ENCODE measurements around the gene CDC26. TPM values are rescaled to one million over a fixed set of nuclear protein-coding genes. Genes with fewer than 3 reads are reported as not detected.

CDC26 gene
- total and polyA plus RNA-seq, 2 experiments from 2014 or later = 39.8 to 77.2 TPM

GRCh38 chr9:113258282-113258681 is 17.1 kb downstream of the CDC26 start:
- no peaks in the 10 kb centered on the region for H3K27me3 ChIP-seq
- H3K9me3 ChIP-seq (ENCODE audit: low read depth) = no peaks in the 10 kb centered on the region
- no peak for DNase-seq (ENCODE audit: low spot score)
- TF ChIP-seq EZH2 (IDR thresholded peaks at IDR 0.05; ENCODE audit: borderline replicate concordance) (no peak), CTCF (IDR thresholded peaks at IDR 0.05; ENCODE audit: poor library complexity) (no peak), EZH2phosphoT487 (IDR thresholded peaks at IDR 0.05; ENCODE audit: low read depth, severe bottlenecking, unreplicated experiment) (no peak)
- peaks cover 7% of the 10 kb centered on the region for H3K79me2 ChIP-seq
- no peak overlapping the region for H2AFZ ChIP-seq
- no peaks in the 10 kb centered on the region for H3K4me1 ChIP-seq (ENCODE audit: insufficient read depth)
- no peaks in the 10 kb centered on the region for H3K9me2 ChIP-seq (replicated peaks; ENCODE audit: insufficient read depth)
- H4K20me1 ChIP-seq (ENCODE audit: insufficient read depth, poor library complexity, severe bottlenecking) = no peaks in the 10 kb centered on the region
- WGBS (ENCODE audit: low lambda C conversion rate, missing lambda C conversion rate) = 73% methylated on average over 1 of the region's 1 CpG
- no peak overlapping the region for H3K4me3 ChIP-seq
- no peak overlapping the region for H3K4me2 ChIP-seq
- no peak overlapping the region for H3K27ac ChIP-seq
- H3K36me3 ChIP-seq (replicated peaks; ENCODE audit: insufficient read depth, low read depth) = no peaks in the 10 kb centered on the region

- Histone ChIP-seq H3K4me3 (no peak overlapping the region), H3K36me3 (replicated peaks; ENCODE audit: insufficient read depth, low read depth) (no peaks in the 10 kb centered on the region), H3K9me2 (replicated peaks; ENCODE audit: insufficient read depth) (no peaks in the 10 kb centered on the region), H3K27me3 (no peaks in the 10 kb centered on the region), H4K20me1 (ENCODE audit: insufficient read depth, poor library complexity, severe bottlenecking) (no peaks in the 10 kb centered on the region), H3K27ac (no peak overlapping the region), H3K4me1 (ENCODE audit: insufficient read depth) (no peaks in the 10 kb centered on the region), H3K9me3 (ENCODE audit: low read depth) (no peaks in the 10 kb centered on the region), H3K4me2 (no peak overlapping the region), H3K79me2 (peaks cover 7% of the 10 kb centered on the region), H2AFZ (no peak overlapping the region)
- no peak for TF ChIP-seq CTCF (IDR thresholded peaks at IDR 0.05; ENCODE audit: poor library complexity)
- TF ChIP-seq EZH2phosphoT487 (IDR thresholded peaks at IDR 0.05; ENCODE audit: low read depth, severe bottlenecking, unreplicated experiment) = no peak
- no peak for TF ChIP-seq EZH2 (IDR thresholded peaks at IDR 0.05; ENCODE audit: borderline replicate concordance)
- DNase-seq (ENCODE audit: low spot score) = no peak
- WGBS (ENCODE audit: low lambda C conversion rate, missing lambda C conversion rate) = 93% methylated on average over 3 of the region's 3 CpGs
Measured at GRCh38 chr9:113257863-113258262, 17.5 kb downstream of the CDC26 start.

GRCh38 chr9:113255438-113255837 is 19.9 kb downstream of the CDC26 start:
- Histone ChIP-seq H3K4me3 (no peak overlapping the region), H3K9me2 (replicated peaks; ENCODE audit: insufficient read depth) (no peaks in the 10 kb centered on the region), H3K9me3 (ENCODE audit: low read depth) (no peaks in the 10 kb centered on the region), H3K4me2 (no peak overlapping the region), H3K27me3 (no peaks in the 10 kb centered on the region), H2AFZ (no peak overlapping the region), H3K27ac (no peak overlapping the region), H4K20me1 (ENCODE audit: insufficient read depth, poor library complexity, severe bottlenecking) (no peaks in the 10 kb centered on the region), H3K79me2 (peaks cover 7% of the 10 kb centered on the region), H3K4me1 (ENCODE audit: insufficient read depth) (no peaks in the 10 kb centered on the region), H3K36me3 (replicated peaks; ENCODE audit: insufficient read depth, low read depth) (no peaks in the 10 kb centered on the region)
- no peak for DNase-seq (ENCODE audit: low spot score)
- 97% methylated on average over 6 of the region's 6 CpGs for WGBS (ENCODE audit: low lambda C conversion rate, missing lambda C conversion rate)
- no peak for TF ChIP-seq EZH2 (IDR thresholded peaks at IDR 0.05; ENCODE audit: borderline replicate concordance)
- no peak for TF ChIP-seq EZH2phosphoT487 (IDR thresholded peaks at IDR 0.05; ENCODE audit: low read depth, severe bottlenecking, unreplicated experiment)
- no peak for TF ChIP-seq CTCF (IDR thresholded peaks at IDR 0.05; ENCODE audit: poor library complexity)

- Histone ChIP-seq H3K79me2 (peaks cover 7% of the 10 kb centered on the region), H3K9me3 (ENCODE audit: low read depth) (no peaks in the 10 kb centered on the region), H2AFZ (no peak overlapping the region), H3K36me3 (replicated peaks; ENCODE audit: insufficient read depth, low read depth) (no peaks in the 10 kb centered on the region), H3K27ac (no peak overlapping the region), H3K4me3 (no peak overlapping the region), H3K4me2 (no peak overlapping the region), H3K4me1 (ENCODE audit: insufficient read depth) (no peaks in the 10 kb centered on the region), H4K20me1 (ENCODE audit: insufficient read depth, poor library complexity, severe bottlenecking) (no peaks in the 10 kb centered on the region), H3K27me3 (no peaks in the 10 kb centered on the region), H3K9me2 (replicated peaks; ENCODE audit: insufficient read depth) (no peaks in the 10 kb centered on the region)
- WGBS (ENCODE audit: low lambda C conversion rate, missing lambda C conversion rate) = 97% methylated on average over 1 of the region's 1 CpG
- TF ChIP-seq CTCF (IDR thresholded peaks at IDR 0.05; ENCODE audit: poor library complexity) (no peak), EZH2 (IDR thresholded peaks at IDR 0.05; ENCODE audit: borderline replicate concordance) (no peak), EZH2phosphoT487 (IDR thresholded peaks at IDR 0.05; ENCODE audit: low read depth, severe bottlenecking, unreplicated experiment) (no peak)
- no peak for DNase-seq (ENCODE audit: low spot score)
Measured at GRCh38 chr9:113254991-113255390, 20.4 kb downstream of the CDC26 start.

Measured in hepatocyte (in vitro differentiated cells).